ENCODE results near the gene RPS27A. TPM values are rescaled to one million over a fixed set of nuclear protein-coding genes. Genes with fewer than 3 reads are reported as not detected.
"Not testable (repeated sequence)": the region's sequence is repeated elsewhere in the genome, so short reads cannot be mapped to it uniquely, and the experiment has no call there.

Gene RPS27A
- polyA plus RNA-seq, 1 experiment: 769 TPM

DNA sequence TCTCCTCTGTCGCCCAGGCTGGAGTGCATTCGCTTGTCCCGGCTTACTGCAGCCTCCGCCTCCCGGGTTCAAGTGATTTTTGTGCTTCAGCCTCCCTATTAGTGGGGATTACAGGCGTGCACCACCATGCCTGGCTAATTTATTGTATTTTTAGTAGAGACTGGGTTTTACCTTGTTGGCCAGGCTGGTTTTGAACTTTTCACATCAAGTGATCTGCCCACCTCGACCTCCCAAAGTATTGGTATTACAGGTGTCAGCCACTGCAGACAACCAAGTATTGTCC is 1.1 kb downstream of the RPS27A start:
- ChIA-PET POLR2A (no interaction called here), CTCF (no interaction called here)
- Histone ChIP-seq H3K36me3 (ENCODE audit: control insufficient read depth, insufficient read depth, low read length) (peaks cover 4% of the 10 kb centered on the region; the same call in 1 of the 2 replicates), H3K4me3 (ENCODE audit: low read depth, low read length) (peak overlapping the region; percentile 83), H3K27me3 (ENCODE audit: control insufficient read depth, insufficient read depth, low read length) (no peaks in the 10 kb centered on the region)
- no peak for DNase-seq (ENCODE audit: low read depth)
- no peak for TF ChIP-seq CTCF (IDR thresholded peaks at IDR 0.05; ENCODE audit: insufficient read depth, low read depth, low read length)

DNA sequence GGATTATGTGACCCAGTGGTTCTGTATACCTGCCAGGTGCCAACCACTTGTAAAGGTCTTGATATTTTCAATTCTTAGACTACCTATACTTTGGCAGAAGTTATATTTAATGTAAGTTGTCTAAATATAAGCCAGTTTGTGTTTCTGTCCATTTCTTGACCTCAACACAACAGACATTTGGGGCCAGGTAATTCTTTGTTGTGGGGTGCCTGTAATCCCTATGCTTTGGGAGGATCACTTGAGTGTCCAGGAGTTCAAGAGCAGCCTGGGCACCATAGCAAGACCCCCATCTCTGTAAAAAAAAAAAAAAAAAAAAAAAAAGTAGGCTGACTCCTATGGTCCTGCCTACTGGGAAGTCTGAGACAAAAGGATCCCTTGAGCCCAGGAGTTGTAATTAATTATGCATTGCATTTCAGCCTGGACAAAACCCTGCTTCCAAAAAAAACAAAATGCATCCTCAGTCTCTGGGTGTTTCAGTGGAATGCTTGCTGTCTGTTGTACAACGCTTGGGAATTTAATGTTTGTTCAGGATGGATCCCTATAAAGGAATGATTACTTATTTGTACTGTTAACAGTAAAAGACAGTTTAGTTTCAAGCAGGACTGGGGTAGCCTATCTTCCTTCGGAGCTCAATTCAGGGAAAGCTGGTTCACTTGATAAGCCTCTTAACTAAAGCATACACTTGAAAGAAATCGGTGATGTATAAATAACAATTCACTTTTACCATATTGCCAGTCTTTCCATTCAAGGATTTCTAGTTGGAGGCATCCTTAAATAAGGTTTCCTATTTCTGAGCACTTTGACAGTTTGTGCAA is 3.4 kb downstream of the RPS27A start:
- TF ChIP-seq CTCF (IDR thresholded peaks at IDR 0.05; ENCODE audit: insufficient read depth, low read depth, low read length): no peak
- Histone ChIP-seq H3K36me3 (ENCODE audit: control insufficient read depth, insufficient read depth, low read length) (peaks cover 3% of the 10 kb centered on the region; the same call in 1 of the 2 replicates), H3K4me3 (ENCODE audit: low read depth, low read length) (no peak overlapping the region), H3K27me3 (ENCODE audit: control insufficient read depth, insufficient read depth, low read length) (no peaks in the 10 kb centered on the region)
- ChIA-PET CTCF (no interaction called here), POLR2A (interaction anchor here (0.6 kb wide), 1 partner anchor 336 kb away, joined by 4 read pairs; no protein-coding TSS in a partner anchor)
- DNase-seq (ENCODE audit: low read depth): no peak

GRCh38 chr2:55236992-55237543 is 4.6 kb downstream of the RPS27A start:
- TF ChIP-seq CTCF (IDR thresholded peaks at IDR 0.05; ENCODE audit: insufficient read depth, low read depth, low read length): no peak
- Histone ChIP-seq H3K36me3 (ENCODE audit: control insufficient read depth, insufficient read depth, low read length) (peaks cover 3% of the 10 kb centered on the region; the same call in 1 of the 2 replicates), H3K4me3 (ENCODE audit: low read depth, low read length) (no peak overlapping the region), H3K27me3 (ENCODE audit: control insufficient read depth, insufficient read depth, low read length) (no peaks in the 10 kb centered on the region)
- CTCF ChIA-PET: no interaction called here
- POLR2A ChIA-PET: no interaction called here
- DNase-seq (ENCODE audit: low read depth): no peak

GRCh38 chr2:55239656-55240222 is 7.3 kb downstream of the RPS27A start:
- no peaks in the 10 kb centered on the region for H3K27me3 ChIP-seq (ENCODE audit: control insufficient read depth, insufficient read depth, low read length)
- CTCF ChIA-PET: no interaction called here
- no peak overlapping the region for H3K4me3 ChIP-seq (ENCODE audit: low read depth, low read length)
- no peak for DNase-seq (ENCODE audit: low read depth)
- TF ChIP-seq CTCF (IDR thresholded peaks at IDR 0.05; ENCODE audit: insufficient read depth, low read depth, low read length): no peak
- H3K36me3 ChIP-seq (ENCODE audit: control insufficient read depth, insufficient read depth, low read length): peaks cover 3% of the 10 kb centered on the region; the same call in 1 of the 2 replicates
- POLR2A ChIA-PET: no interaction called here

DNA sequence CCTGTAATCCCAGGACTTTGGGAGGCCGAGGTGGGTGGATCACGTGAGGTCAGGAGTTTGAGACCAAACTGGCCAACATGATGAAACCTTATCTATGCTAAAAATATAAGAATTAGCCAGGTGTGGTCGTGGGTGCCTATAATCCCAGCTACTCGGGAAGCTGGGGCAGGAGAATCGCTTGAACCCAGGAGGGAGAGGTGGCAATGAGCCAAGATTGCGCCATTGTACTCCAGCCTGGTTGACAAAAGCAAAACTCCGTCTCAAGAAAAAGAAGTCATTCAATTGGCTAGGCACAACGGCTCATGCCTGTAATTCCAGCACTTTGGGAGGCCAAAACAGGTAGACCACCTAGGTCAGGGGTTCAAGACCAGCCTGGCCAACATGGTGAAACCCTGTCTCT is 9.1 kb downstream of the RPS27A start:
- CTCF ChIA-PET; H3K27me3 ChIP-seq (ENCODE audit: control insufficient read depth, insufficient read depth, low read length); H3K4me3 ChIP-seq (ENCODE audit: low read depth, low read length); POLR2A ChIA-PET; DNase-seq (ENCODE audit: low read depth); H3K36me3 ChIP-seq (ENCODE audit: control insufficient read depth, insufficient read depth, low read length): not testable (repeated sequence)

Measured in BJ (cell line).